HCT116 (cell line): ENCODE data around the gene RPIA.

Experiments
- CTCF ChIP-seq, 3 experiments: fragments of 200-600 bp in 1 of 3; sonication (generic) in 1 of 3; IDR thresholded peaks in 2 of 3; conservative IDR thresholded peaks in 1 of 3; 2 replicates each; pipeline ENCODE4 v1.5.1; 2012 to 2017; ENCODE audit warnings: low read depth in 2 of 3, low read length in 2 of 3, antibody characterized with exemption in 1 of 3, borderline replicate concordance in 1 of 3, control low read depth in 1 of 3, mild to moderate bottlenecking in 1 of 3, mixed read lengths in 1 of 3, mixed run types in 1 of 3, moderate library complexity in 1 of 3; ENCODE audit not compliant: insufficient read depth in 1 of 3
- EGR1 ChIP-seq: IDR thresholded peaks from 2 replicates; pipeline ENCODE4 v1.6.1; 2012; ENCODE audit warnings: low read depth
- JUND ChIP-seq: IDR thresholded peaks from 2 replicates; pipeline ENCODE4 v1.6.1; 2012
- POLR2AphosphoS5 ChIP-seq: IDR thresholded peaks from 2 replicates; pipeline ENCODE4 v1.6.1; 2011; ENCODE audit warnings: mild to moderate bottlenecking, low read depth, low read length, moderate library complexity

GRCh38 chr2:88737385-88737784 is 45.9 kb downstream of the RPIA start:
- no peak for TF ChIP-seq POLR2AphosphoS5
- no peak for TF ChIP-seq JUND
- TF ChIP-seq EGR1: no peak
- no peak for TF ChIP-seq CTCF (IDR thresholded peaks at IDR 0.05 in 2 of 3, conservative IDR thresholded peaks at IDR 0.05 in 1 of 3; ENCODE audit: borderline replicate concordance in 1 of 3, insufficient read depth in 1 of 3, low read depth in 2 of 3, low read length in 2 of 3)
